ENCODE data around the gene ODF2L. TPM values are rescaled to one million over a fixed set of nuclear protein-coding genes. Genes with fewer than 3 reads are reported as not detected.

Gene ODF2L
- total RNA-seq, 1 experiment from 2014 or later: 27.3 TPM

DNA sequence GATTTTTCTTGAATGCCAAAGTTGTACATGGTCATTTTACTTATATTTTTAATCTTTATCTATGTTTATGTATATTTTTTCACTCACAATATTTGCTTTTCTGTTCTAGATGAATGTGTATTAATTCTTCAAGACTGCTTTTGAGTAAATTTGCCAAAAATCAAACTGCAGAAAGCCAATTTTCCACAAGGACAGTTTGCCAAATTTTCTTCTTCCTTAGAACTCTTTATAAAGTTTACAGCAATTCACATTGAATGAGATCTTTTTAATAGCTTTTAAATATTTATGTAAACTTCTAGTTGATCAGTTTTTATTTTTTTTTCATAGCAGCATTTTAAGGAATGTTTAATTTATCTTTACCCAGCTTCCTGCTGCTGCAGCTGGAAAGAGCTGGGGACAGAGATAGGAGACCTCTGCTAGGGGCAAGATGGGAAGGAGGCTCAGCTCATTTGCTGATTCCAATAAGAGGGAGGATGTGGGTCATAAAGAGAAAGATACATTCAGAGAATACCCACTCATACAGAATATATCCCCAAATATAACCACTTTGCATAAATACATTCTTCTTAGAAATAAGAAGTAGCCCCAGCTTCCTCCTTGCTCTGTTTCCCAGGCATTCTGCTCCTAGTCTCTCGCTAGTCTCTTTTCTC is 93.0 kb downstream of the ODF2L start:
- Histone ChIP-seq H3K56ac (ENCODE audit: insufficient read length, low read depth, low read length) (no peak overlapping the region), H2AK5ac (ENCODE audit: insufficient read length, low read length) (no peak overlapping the region), H2BK15ac (ENCODE audit: low read depth, low read length) (no peak overlapping the region), H3K9me3 (ENCODE audit: control insufficient read depth, low read depth, low read length) (no peaks in the 10 kb centered on the region), H2BK5ac (ENCODE audit: insufficient read length, low read length) (no peak overlapping the region), H3K79me1 (ENCODE audit: insufficient read depth, low read depth, low read length, poor library complexity, severe bottlenecking) (no peaks in the 10 kb centered on the region), H4K91ac (ENCODE audit: insufficient read length, low read depth, low read length) (no peak overlapping the region), H3K14ac (ENCODE audit: insufficient read depth, low read length) (no peak overlapping the region), H4K20me1 (ENCODE audit: control insufficient read depth, insufficient read depth, insufficient read length) (no peaks in the 10 kb centered on the region), H2BK20ac (ENCODE audit: low read depth, low read length, poor library complexity, severe bottlenecking) (no peak overlapping the region), H4K5ac (ENCODE audit: insufficient read length, low read depth, low read length) (no peak overlapping the region), H3K23ac (ENCODE audit: insufficient read length, low read depth, low read length) (no peak overlapping the region), H4K8ac (replicated peaks; ENCODE audit: insufficient read length, low read depth, low read length) (no peak overlapping the region), H3K18ac (ENCODE audit: insufficient read length, low read depth, low read length) (no peak overlapping the region), H2AFZ (ENCODE audit: low read length) (no peak overlapping the region), H3K4me1 (ENCODE audit: insufficient read depth, low read length) (no peaks in the 10 kb centered on the region), H3T11ph (ENCODE audit: low read length) (no peak overlapping the region), H2BK120ac (ENCODE audit: low read depth, low read length, poor library complexity, severe bottlenecking) (no peak overlapping the region), H3K27ac (ENCODE audit: insufficient read length, low read depth, low read length) (no peak overlapping the region), H2BK12ac (ENCODE audit: insufficient read length, low read depth, low read length) (no peak overlapping the region), H3K4ac (ENCODE audit: low read depth, low read length) (no peak overlapping the region), H3K9ac (ENCODE audit: extremely low read depth, insufficient read length, low read length) (no peak overlapping the region), H3K4me2 (ENCODE audit: insufficient read depth, insufficient read length, low read length) (no peak overlapping the region), H3K23me2 (ENCODE audit: insufficient read length, low read depth, low read length, poor library complexity, severe bottlenecking) (no peaks in the 10 kb centered on the region), H3K79me2 (ENCODE audit: insufficient read depth, low read length) (no peaks in the 10 kb centered on the region), H3K27me3 (ENCODE audit: insufficient read depth, low read length) (no peaks in the 10 kb centered on the region)
- no peak overlapping the region for H3K27ac Mint-ChIP-seq
- DNase-seq: no peak
- no peak overlapping the region for H3K4me3 Mint-ChIP-seq
- H3K9me3 Mint-ChIP-seq: peaks cover 0 to 3% of the 10 kb centered on the region in 2 experiments; a peak in 2 of 5 replicates
- no CpG with 5 or more reads among the region's 1 CpG for WGBS (ENCODE audit: extremely low coverage, insufficient read length, low lambda C conversion rate)
- 0 out of 2 replicates have a peak, but pooled peaks cover 2% of the 10 kb centered on the region for H3K27me3 Mint-ChIP-seq (ENCODE audit: low read depth)
- no peaks in the 10 kb centered on the region for H3K36me3 Mint-ChIP-seq (ENCODE audit: insufficient read depth in 1 of 3, low read depth in 3 of 3)
- TF ChIP-seq, protein P1, sequence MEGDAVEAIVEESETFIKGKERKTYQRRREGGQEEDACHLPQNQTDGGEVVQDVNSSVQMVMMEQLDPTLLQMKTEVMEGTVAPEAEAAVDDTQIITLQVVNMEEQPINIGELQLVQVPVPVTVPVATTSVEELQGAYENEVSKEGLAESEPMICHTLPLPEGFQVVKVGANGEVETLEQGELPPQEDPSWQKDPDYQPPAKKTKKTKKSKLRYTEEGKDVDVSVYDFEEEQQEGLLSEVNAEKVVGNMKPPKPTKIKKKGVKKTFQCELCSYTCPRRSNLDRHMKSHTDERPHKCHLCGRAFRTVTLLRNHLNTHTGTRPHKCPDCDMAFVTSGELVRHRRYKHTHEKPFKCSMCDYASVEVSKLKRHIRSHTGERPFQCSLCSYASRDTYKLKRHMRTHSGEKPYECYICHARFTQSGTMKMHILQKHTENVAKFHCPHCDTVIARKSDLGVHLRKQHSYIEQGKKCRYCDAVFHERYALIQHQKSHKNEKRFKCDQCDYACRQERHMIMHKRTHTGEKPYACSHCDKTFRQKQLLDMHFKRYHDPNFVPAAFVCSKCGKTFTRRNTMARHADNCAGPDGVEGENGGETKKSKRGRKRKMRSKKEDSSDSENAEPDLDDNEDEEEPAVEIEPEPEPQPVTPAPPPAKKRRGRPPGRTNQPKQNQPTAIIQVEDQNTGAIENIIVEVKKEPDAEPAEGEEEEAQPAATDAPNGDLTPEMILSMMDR (conservative IDR thresholded peaks at IDR 0.05): no peak
- H3K4me1 Mint-ChIP-seq: no peaks in the 10 kb centered on the region

Small RNA genes within 50 kb of the gene (microRNA-seq; reads per million reads assigned to microRNA genes)
- not detected for gene MIR7856 (ENCODE audit: borderline microRNAs expressed)

Other genes with a start within 250 kb of the ODF2L start
- gene COL24A1, start 239.6 kb downstream of the ODF2L start, total RNA-seq (2021): 0.15 and 0.35 TPM in 2 replicates
- gene CLCA2, start 27.8 kb upstream of the ODF2L start, total RNA-seq (2021): not detected in 2 replicates
- gene CLCA1, start 72.6 kb upstream of the ODF2L start, total RNA-seq (2021): not detected in 2 replicates
- not detected in 2 replicates for gene CLCA4, start 150.8 kb upstream of the ODF2L start, total RNA-seq (2021)